OCI-LY7 (cell line): ENCODE measurements around the gene MEF2C.

Experiments
- EZH2phosphoT487 ChIP-seq: fragments of 200-600 bp; sonication (generic); IDR thresholded peaks from 2 replicates; pipeline ENCODE4 v1.6.1; 2018; ENCODE audit warnings: low read depth, borderline replicate concordance, mild to moderate bottlenecking, mixed run types, antibody characterized with exemption, low read length, moderate library complexity, mixed read lengths
- TF ChIP-seq, protein P1 (sequence below): fragments of 200-600 bp; sonication (generic); conservative IDR thresholded peaks from 2 replicates; pipeline ENCODE4 v1.5.1; 2014; ENCODE audit warnings: mild to moderate bottlenecking, antibody characterized with exemption, low read length, moderate library complexity, mixed read lengths

GRCh38 chr5:88713818-88714217, 169.2 kb downstream of the MEF2C start:
- TF ChIP-seq, protein P1, sequence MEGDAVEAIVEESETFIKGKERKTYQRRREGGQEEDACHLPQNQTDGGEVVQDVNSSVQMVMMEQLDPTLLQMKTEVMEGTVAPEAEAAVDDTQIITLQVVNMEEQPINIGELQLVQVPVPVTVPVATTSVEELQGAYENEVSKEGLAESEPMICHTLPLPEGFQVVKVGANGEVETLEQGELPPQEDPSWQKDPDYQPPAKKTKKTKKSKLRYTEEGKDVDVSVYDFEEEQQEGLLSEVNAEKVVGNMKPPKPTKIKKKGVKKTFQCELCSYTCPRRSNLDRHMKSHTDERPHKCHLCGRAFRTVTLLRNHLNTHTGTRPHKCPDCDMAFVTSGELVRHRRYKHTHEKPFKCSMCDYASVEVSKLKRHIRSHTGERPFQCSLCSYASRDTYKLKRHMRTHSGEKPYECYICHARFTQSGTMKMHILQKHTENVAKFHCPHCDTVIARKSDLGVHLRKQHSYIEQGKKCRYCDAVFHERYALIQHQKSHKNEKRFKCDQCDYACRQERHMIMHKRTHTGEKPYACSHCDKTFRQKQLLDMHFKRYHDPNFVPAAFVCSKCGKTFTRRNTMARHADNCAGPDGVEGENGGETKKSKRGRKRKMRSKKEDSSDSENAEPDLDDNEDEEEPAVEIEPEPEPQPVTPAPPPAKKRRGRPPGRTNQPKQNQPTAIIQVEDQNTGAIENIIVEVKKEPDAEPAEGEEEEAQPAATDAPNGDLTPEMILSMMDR: no peak
- no peak for TF ChIP-seq EZH2phosphoT487
